CD4-positive, alpha-beta T cell treated with Interleukin-6 for 4 hours (primary cell): ENCODE measurements around the gene TTBK2.
"Not testable (repeated sequence)": the region's sequence is repeated elsewhere in the genome, so short reads cannot be mapped to it uniquely, and the experiment has no call there.

ENCODE experiments used
- DNase-seq: peaks from one replicate; pipeline ENCODE4 v3.0.0-alpha.2; 2020; ENCODE audit warnings: mixed read lengths

TTBK2 gene

DNA sequence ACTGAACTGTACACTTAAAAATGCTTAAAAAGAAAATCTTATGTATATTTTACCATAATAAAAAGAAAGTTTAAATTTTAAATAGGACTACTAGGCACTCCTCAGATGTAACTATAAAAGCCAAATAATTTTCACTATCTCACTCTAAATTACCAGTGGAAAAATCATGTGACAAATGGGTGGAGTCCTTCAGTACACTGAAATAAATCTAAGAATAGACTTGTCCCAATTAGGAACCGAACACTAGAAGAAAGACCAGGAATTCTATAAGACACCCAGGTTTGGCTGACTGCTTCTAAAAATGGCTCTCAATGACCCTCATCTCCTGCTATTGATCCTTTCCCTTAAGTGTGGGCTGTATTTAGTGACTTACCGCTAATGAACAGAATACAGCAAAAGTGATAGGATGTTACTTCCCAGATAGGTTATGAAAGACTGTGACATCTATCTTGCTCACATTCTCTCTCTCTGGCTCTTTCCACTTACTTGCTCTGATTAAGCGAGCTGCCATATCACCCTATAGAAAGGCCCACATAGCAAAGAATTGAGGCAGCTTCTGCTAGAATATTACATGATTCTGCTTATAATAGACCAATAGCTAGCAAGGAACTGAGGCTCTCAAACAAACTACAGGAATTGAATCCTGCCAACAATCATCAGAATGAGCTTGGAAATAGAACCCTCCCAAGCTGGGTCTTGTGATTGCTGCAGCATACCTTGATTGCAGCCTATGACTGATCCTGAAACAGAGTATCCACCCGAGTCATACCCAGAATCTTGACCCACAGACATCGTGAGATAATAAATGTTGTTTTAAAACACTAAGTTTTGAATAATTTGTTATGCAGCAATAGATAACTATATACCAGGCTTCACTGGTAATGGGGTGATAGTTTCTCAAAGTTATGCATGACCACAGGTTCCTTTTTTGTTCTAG lies 16.9 kb downstream of the TTBK2 start:
- DNase-seq = no peak

DNA sequence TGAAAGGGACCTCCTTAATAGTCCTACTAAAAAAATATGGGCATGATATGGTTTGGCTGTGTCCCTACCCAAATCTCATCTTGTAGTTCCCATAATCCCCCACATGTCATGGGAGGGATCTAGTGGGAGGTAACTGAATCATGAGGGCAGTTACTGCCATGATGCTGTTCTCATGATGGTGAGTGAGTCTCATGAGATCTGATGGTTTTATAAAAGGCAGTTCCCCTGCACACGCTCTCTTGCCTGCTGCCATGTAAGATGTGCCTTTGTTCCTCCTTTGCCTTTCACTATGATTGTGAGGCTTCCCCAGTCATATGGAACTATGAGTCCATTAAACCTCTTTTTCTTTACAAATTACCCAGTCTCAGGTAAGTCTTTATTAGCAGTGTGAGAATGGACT lies 26.7 kb downstream of the TTBK2 start:
- DNase-seq = not testable (repeated sequence)

DNA sequence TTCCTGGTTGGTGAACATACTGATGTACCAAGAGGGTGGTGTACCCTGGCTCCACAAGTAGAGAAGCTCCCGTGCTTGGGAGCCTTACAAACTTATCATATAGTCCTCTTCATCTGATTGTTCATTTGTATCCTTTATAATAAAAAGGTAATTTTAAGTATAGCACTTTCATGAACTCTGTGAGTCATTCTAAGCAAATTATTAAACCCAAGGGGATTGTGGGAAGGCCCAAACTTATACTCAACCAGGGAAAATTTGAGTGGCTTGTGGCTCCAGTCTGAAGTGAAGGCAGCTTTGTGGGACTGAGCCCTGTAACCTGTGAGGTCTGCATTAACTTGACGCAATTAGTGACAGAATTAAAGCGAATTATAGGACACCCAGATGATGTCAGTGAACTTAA lies 29.0 kb downstream of the TTBK2 start:
- DNase-seq = no peak

DNA sequence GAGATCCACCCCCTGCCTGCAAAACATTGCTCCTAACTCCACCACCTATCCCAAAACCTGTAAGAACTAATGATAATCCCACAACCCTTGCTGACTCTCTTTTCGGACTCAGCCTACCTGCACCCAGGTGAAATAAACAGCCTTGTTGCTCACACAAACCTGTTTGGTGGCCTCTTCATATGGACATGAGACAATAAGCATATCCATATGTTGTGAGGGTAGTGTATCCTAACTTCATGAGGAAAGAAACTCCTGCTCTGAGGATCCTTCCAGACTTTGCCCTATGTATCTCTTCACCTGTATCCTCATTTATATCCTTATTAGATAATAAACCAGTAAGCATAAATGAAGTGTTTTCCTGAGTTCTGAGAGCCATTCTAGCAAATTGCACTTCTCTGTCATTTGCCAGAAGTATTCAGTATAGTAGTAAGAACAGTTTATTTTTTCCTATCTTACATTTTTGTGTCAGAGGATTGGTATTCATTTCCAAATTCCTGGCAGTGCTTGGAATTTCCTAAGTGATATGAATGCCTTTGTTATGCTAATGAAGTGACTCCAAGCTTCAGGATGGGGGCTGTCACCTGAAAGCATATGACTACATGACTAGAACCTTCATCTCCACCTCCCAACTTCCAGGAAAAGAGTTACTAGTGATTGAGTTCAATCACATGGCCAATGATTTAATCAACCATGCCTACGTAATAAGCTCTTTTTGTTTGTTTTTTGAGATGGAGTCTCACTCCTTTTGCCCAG lies 30.2 kb downstream of the TTBK2 start:
- DNase-seq = no peak

DNA sequence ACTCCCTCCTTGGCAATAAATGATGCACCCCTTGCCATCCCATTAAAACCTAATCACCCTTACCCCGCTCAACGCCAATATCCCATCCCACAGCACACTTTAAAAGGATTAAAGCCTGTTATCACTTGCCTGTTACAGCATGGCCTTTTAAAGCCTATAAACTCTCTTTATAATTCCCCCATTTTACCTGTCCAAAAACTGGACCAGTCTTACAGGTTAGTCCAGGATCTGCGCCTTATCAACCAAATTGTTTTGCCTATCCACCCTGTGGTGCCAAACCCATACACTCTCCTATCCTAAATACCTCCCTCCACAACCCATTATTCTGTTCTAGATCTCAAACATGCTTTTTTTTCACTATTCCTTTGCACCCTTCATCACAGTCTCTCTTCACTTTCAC lies 33.2 kb downstream of the TTBK2 start:
- not testable (repeated sequence) for DNase-seq

DNA sequence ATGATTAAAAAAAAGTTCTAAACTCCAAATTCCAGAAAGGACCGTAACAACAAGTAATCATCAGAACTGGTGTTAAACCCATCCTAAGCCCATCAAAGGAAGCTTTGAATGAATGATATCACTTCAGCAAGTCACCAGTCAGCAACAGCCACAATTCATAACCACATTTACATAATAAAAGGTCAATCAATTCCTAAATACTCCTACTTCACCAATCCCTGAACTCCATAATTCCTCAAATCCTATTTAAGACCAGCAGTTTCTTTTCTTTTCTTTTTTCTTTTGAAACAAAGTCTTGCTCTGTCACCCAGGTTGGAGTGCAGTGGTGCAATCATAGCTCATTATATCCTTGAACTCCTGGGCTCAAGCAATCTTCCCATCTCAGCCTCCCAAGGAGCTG lies 40.5 kb downstream of the TTBK2 start:
- DNase-seq = no peak

DNA sequence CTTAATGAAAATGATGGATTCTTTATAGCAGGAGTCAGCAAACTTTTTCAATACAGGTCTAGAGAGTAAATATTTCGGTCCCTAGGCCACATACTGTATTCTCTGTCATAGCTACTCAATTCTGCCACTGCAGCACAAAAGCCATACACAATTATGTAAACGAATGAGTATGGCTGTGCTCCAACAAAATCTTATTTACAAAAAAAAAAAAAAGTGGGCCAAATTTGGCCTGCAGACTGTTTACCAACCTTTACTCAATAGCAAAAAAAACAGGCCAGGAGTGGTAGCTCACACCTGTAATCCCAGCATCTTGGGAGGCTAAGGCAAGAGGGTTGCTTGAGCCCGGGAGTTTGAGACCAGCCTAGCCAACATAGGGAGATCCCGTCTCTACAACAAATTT lies 41.1 kb downstream of the TTBK2 start:
- no peak for DNase-seq

DNA sequence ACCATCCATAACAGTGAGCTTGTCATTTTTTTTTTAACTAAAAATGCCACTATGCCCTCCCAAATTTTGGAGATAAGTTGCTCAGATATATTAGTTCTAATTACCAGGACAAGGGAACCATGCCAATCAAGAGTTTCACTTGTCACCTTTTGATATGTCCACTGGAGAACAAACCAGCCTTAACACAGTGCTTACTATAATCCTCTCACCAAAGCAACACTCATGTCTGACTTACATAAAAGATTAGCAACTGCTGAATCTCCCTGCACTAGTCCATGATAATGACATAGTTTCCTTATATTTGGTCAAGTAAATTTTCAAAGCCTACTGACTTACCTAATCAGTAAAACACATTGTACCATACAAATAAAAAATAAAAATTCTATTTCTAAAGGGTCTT lies 44.4 kb downstream of the TTBK2 start:
- no peak for DNase-seq

DNA sequence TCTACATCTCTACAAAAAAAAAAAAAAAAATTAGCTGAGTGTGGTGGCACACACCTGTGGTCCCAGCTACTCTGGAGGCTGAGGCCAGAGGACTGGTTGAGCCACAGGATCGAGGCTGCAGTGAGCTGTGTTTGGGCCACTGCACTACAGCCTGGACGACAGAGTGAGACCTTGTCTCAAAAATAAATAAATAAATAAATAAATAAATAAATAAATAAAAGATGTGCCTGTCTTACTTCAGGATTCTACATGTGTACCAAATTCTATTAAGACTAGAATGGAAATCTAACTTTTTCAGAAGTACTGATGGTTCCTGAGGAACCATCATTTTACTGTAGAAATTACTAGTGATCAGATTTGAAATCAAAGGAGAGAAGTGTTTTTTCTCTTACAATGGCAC lies 51.9 kb downstream of the TTBK2 start:
- DNase-seq = no peak

DNA sequence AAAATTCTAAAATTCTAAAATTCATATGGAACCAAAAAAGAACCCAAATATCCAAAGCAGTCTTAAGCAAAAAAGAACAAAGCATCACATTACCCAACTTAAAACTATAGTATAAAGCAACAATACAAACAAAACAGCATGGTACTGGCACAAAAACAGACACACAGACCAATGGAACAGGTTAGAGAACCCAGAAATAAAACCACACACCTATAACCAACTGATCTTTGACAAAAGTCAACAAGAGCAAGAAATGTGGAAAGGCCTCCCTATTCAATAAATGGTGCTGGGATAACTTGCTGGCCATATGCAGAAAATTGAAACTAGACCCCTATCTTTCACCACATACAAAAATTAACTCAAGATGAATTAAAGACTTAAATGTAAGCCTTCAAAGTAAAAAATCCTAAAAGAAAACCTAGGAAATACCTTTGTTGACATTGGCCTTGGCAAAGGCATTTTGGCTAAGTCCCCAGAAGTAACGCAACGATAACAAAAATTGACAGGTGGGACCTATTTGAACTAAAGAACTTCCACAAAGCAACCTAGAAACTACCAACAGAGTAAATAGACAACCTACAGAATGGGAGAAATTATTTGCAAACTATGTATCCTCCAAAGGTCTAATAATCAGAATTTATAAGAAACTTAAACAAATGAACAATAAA lies 56.9 kb downstream of the TTBK2 start:
- no peak for DNase-seq

DNA sequence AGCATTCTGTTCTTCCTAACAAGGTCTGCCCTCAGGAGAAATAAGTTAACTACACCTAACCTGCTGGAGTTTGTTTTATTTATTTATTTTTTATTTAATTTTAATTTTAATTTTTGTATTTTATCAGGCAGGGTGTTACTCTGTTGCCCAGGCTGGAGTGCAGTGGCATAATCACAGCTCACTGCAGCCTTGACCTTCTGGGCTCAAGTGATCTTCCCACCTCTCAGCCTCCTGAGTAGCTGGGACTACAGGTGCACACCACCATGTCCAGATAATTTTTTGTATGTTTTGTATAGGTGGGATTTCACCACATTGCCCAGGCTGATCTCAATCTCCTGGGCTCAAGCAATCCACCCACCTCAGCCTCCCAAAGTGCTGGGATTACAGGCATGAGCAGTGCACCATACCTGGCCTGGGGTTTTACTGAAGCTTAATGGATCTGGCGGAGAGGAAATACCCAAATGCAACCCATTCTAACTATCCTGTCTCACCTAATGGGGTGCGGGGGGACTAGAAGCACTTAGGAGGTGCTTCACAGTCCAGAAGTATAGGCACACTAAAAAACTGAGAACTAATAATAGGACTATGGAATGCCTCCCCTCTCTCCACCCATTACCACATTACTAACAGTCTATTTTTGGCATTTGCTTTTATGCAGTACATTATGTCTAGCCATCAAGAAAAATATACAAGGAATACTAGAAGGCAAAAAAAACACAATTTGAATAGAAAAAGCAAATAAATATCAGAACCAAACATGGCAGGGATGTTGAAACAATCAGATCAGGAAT lies 61.4 kb downstream of the TTBK2 start:
- DNase-seq = no peak

DNA sequence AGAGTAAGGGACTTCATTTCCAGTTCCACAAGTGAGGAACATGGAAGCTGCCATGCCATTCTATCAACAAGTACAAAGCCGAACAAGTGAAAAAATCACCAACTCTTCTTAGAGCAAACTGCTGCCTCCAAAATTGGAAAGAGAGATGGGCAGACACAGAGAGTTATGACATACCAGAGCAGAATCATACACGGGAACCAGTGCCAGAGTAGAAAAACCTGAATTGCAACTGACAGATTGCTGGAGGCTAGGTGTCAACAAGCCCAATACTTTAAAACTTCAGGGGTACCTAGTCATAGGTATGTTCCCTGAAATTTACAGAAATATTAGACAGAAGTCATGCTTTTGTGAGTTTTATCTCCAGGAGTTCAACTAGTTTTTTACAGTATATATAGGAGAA lies 62.0 kb downstream of the TTBK2 start:
- DNase-seq = no peak

DNA sequence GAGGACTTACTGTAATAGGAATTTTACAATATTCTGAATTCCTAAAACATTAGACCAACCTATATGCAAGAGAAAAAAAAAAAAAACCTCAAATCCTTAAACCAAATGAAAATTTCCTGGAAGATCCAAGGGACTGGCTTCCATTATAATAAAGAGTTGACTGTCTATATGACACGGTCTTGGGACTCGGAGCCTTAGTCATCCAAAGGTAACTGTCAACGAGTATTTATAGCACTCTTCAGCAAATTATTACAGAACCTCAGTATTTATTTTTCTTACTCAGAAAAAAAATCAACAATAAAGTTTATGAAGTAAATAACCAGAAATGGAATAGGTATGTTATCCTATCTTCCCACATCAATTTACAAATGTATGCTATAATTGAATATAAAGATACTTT lies 66.0 kb downstream of the TTBK2 start:
- no peak for DNase-seq

DNA sequence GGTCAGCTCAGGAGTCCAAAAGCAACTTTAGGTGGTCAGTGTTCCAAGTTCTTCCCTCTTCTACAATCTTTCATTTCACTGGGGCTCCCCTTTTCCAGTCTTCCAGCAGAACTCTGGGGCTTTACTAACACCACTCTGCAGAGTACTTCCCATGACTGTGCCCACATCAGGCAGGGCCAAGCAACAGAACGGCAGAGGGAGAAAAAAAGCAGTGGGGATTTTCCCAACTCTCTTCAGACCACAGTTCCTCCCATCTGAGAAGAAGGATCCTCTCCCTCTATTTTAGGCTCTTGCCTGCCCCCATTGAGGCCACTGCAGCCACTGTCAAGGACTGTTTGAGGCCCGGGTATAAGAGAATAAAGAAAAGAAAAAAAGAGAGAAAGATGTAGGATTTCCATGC lies 70.7 kb downstream of the TTBK2 start:
- DNase-seq = no peak

DNA sequence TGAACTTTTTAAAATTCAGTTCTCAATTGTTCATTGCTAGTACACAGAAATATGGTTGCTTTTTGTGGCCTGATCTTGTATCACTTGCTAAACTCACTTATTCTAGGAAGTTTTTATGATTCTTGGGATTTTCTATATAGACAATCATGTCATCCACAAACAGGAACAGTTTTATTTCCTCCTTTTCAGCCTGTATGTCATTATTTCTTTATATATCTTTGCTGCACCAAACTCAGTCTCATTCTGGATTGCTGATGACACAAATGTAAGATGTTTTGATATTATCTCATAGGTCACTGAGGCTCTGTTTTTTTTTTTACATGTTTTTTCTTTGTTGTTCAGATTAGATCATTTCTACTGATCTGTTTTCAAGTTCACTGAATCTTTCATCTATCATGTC lies 71.7 kb downstream of the TTBK2 start:
- DNase-seq = no peak

DNA sequence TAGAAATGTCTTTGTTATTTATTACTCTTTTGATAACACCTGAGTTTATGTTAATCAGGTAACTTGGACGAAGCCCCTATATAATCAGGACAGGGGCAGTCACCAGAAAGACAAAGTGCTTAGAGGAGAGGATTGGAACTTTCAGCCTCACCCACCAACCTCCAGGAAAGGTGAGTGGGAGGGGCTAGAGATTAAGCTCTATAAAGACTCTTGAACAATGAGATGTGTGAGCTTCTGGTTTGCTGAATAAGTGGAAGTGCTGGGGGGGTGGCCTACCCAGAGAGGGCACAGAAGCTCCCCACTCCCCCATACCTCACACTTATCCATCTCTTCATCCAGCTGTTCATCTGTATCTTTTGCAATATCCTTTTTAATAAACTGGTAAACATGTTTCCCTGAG lies 73.9 kb downstream of the TTBK2 start:
- no peak for DNase-seq

DNA sequence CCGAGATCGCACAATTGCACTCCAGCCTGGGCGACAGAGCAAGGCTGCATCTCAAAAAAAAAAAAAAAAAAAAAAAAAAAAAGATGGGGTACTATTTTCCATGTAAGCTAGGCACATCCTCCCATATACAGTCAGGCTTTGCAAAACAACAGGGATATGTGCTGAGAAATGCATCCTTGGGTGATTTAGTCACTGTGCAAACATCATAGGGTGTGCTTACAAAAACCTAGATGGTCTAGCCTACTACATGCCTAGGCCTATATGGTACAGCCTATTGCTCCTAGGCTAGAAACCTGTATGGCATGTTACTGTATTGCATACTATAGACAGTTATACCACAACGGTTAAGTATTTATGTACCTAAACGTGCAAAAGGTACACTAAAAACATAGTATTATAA lies 75.0 kb downstream of the TTBK2 start:
- no peak for DNase-seq

DNA sequence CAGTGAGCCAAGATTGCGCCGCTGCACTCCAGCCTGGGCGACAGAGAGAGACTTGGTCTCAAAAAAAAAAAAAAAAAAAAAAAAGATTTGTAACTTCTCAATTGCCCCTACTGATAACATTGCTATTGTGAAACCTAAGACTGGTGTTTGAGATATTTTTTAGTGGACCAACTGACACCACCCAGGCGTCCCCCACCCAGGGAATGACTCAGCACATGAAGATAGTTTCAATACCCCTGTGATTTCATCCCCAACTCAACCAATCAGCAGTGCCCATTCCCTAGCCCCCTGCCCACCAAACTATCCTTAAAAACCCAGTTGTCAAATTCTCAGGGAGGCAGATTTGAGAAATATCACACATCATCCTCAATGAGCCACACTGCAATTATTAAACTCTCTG lies 76.9 kb downstream of the TTBK2 start:
- no peak for DNase-seq

DNA sequence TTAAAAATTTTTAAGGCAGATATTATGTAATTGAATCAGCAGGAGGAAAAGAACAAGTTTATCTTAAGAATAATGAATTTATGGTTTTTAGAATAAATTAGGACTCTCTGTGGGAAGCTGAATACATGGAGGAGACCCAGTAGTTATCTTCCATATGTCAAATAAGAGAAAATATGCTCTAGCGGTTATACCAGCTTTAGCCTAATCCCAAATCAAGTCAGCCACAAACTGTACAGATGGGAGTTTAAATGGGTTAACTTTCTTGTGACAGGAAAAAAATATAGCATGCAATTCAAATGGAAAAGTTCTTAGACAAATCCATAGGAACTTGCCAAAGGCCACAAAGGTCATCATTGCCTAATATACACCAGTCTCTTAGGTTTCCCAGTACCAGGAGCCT lies 84.3 kb downstream of the TTBK2 start:
- no peak for DNase-seq

DNA sequence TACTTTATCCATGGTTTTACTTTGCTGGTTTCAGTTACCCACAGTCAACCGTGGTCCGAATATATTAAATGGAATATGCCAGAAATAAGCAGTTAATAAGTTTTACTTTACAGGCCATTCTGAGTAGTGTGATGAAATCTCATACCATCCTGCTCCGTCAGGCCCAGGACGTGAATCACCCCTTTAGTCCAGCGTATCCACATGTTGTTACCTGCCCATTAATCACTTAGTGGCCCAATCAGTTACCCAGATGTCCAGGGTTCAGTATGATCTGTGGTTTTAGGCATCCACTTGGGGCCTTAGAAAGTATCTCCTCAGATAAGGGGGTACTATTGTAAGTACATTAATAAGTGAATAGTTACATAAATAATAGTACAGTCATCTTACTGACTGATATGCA lies 88.0 kb downstream of the TTBK2 start:
- no peak for DNase-seq

DNA sequence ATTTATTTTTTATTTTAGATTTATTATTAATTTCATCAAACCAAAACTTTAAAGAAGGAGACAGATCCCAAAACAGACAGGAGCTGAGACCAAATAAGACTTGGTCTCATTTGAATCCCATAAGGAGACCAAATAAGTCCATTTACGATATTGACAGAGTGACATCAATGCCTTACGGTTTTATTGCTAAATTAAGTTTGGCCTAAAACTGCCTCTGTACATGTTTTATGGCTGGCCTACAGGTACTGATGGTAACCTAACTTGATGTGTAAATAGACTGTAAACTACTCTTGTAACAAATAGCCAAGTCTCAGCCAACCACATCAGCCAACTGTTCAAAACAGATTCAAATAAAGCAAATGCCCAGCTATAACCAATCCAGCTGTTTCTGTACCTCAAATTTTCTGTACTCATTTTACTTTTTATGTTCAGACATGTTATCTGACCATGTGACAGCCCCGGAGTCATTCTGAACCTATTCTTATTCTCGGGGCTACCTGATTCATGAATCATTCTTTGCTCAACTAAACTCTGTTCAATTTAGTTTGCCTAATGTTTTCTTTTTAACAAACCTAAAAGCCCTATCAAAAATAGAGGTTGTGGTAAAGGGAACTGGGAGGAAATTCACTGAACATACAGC lies 94.2 kb downstream of the TTBK2 start:
- no peak for DNase-seq

DNA sequence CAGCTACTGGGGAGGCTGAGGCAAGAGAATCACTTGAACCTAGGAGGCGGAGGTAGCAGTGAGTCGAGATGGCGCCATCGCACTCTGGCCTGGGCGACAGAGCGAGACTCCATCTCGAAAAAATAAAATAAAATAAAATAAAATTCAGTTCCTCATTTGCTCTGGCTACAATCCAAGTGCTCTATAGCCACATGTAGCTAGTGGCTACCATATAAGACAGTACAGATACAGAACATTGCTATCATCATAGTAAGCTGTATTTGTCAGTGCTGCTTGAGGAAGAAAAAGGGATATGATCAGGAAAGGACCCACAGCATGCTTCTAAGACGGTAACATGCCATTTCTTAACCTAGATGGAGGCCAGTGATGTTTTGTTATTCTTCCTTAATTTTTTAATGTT lies 95.0 kb downstream of the TTBK2 start:
- DNase-seq = no peak
